IMR-90 (cell line): ENCODE data around the gene PDZD2. TPM values are rescaled to one million over a fixed set of nuclear protein-coding genes. Genes with fewer than 3 reads are reported as not detected.

Experiments used
- ATAC-seq: fragments of 200-7000 bp; cut with Tn5 transposase; 2 replicates; pipeline ENCODE4 v1.9.1; 2020; ENCODE audit warnings: low read depth, mild to moderate bottlenecking, moderate library complexity
- BruUV-seq: library from RNA; stranded (reverse); fragments of 400-500 nt; replicated peaks from 2 replicates; lab custom pipeline; 2021; lab: Mats Ljungman, UMichigan
- CTCF ChIA-PET: fragments of 300-600 bp; formaldehyde crosslinking; extraction: SDS; loops from one replicate; lab custom pipeline; 2021; ENCODE audit warnings: antibody characterized with exemption; lab: Yijun Ruan, JAX
- POLR2A ChIA-PET: fragments of 300-600 bp; sonication (Branson Sonifier 250); formaldehyde crosslinking; loops from one replicate; lab custom pipeline; 2022; ENCODE audit warnings: antibody characterized with exemption; ENCODE audit not compliant: unreplicated experiment; lab: Charles Lee
- DNase-seq: peaks from one replicate; pipeline ENCODE4 v3.0.0; 2013
- H2AFZ ChIP-seq: replicated peaks from 2 replicates; pipeline ENCODE3; 2013; ENCODE audit warnings: low read length, mild to moderate bottlenecking; ENCODE audit not compliant: poor library complexity
- H2AK5ac ChIP-seq: 2 replicates; pipeline ENCODE4 v1.6.1; 2013; ENCODE audit warnings: low read depth, low read length, inconsistent platforms
- H2AK9ac ChIP-seq: replicated peaks from 2 replicates; pipeline ENCODE3; 2013; ENCODE audit warnings: mild to moderate bottlenecking, low read depth, low read length, moderate library complexity; ENCODE audit not compliant: poor library complexity
- H2BK120ac ChIP-seq: 2 replicates; pipeline ENCODE4 v1.6.1; 2013; ENCODE audit warnings: low read depth, low read length, inconsistent platforms
- H2BK15ac ChIP-seq: 3 replicates; pipeline ENCODE4 v1.6.1; 2013; ENCODE audit warnings: low read depth, low read length, inconsistent platforms
- H2BK20ac ChIP-seq: 2 replicates; pipeline ENCODE4 v1.6.1; 2013; ENCODE audit warnings: low read depth, mild to moderate bottlenecking, inconsistent platforms, low read length, moderate library complexity
- H2BK5ac ChIP-seq: 2 replicates; pipeline ENCODE4 v1.6.1; 2013; ENCODE audit warnings: mild to moderate bottlenecking, low read depth, low read length, inconsistent platforms; ENCODE audit not compliant: poor library complexity, severe bottlenecking
- H3K14ac ChIP-seq: replicated peaks from 2 replicates; pipeline ENCODE4 v1.6.1; 2013; ENCODE audit warnings: low read depth, low read length, inconsistent platforms
- H3K18ac ChIP-seq: 2 replicates; pipeline ENCODE4 v1.6.1; 2013; ENCODE audit warnings: low read depth, low read length, control low read depth
- H3K23ac ChIP-seq: 2 replicates; pipeline ENCODE4 v1.6.1; 2013; ENCODE audit warnings: low read depth, low read length, inconsistent platforms
- H3K27ac ChIP-seq: 2 replicates; pipeline ENCODE4 v1.5.1; 2013; ENCODE audit warnings: mild to moderate bottlenecking, control low read depth, low read length; ENCODE audit not compliant: insufficient read depth
- H3K27me3 ChIP-seq: 2 replicates; pipeline ENCODE4 v1.6.1; 2013; ENCODE audit warnings: low read length; ENCODE audit not compliant: control insufficient read depth, insufficient read depth
- H3K36me3 ChIP-seq: 2 replicates; pipeline ENCODE4 v1.6.1; 2013; ENCODE audit warnings: low read length, mixed read lengths; ENCODE audit not compliant: control insufficient read depth, insufficient read depth
- H3K4ac ChIP-seq: 2 replicates; pipeline ENCODE4 v1.6.1; 2013; ENCODE audit warnings: low read depth, low read length, inconsistent platforms
- H3K4me1 ChIP-seq: 2 replicates; pipeline ENCODE4 v1.6.1; 2013; ENCODE audit warnings: low read length, mixed read lengths; ENCODE audit not compliant: control insufficient read depth, insufficient read depth
- H3K4me2 ChIP-seq: 2 replicates; pipeline ENCODE4 v1.6.1; 2013; ENCODE audit warnings: low read depth, mild to moderate bottlenecking, control low read depth, low read length, moderate library complexity
- H3K4me3 ChIP-seq: 2 replicates; pipeline ENCODE4 v1.5.1; 2013; ENCODE audit warnings: low read depth, mild to moderate bottlenecking, control low read depth, low read length, moderate library complexity; ENCODE audit not compliant: insufficient read depth
- H3K56ac ChIP-seq: 2 replicates; pipeline ENCODE4 v1.6.1; 2013; ENCODE audit warnings: low read length, inconsistent platforms; ENCODE audit not compliant: insufficient read depth; ENCODE audit errors: extremely low read depth
- H3K79me1 ChIP-seq, 2 experiments: 2 replicates each; pipeline ENCODE4 v1.6.1; 2013; ENCODE audit warnings: low read length in 2 of 2, inconsistent platforms in 1 of 2, low read depth in 1 of 2
- H3K9ac ChIP-seq: 2 replicates; pipeline ENCODE4 v1.6.1; 2013; ENCODE audit warnings: low read depth, low read length, control low read depth
- H3K9me1 ChIP-seq: 2 replicates; pipeline ENCODE4 v1.6.1; 2013; ENCODE audit warnings: low read length, inconsistent platforms; ENCODE audit not compliant: insufficient read depth
- H3K9me3 ChIP-seq: 2 replicates; pipeline ENCODE4 v1.6.1; 2013; ENCODE audit warnings: low read length; ENCODE audit not compliant: control insufficient read depth, insufficient read depth
- H4K20me1 ChIP-seq: 2 replicates; pipeline ENCODE4 v1.6.1; 2013; ENCODE audit warnings: low read length, inconsistent platforms; ENCODE audit not compliant: insufficient read depth
- H4K5ac ChIP-seq: 2 replicates; pipeline ENCODE4 v1.6.1; 2013; ENCODE audit warnings: mild to moderate bottlenecking, low read depth, low read length, control low read depth
- H4K8ac ChIP-seq, 2 experiments: 2 replicates each; pipeline ENCODE4 v1.6.1; 2013; ENCODE audit warnings: low read depth in 2 of 2, low read length in 2 of 2, control low read depth in 1 of 2, inconsistent platforms in 1 of 2
- H4K91ac ChIP-seq: 2 replicates; pipeline ENCODE4 v1.6.1; 2013; ENCODE audit warnings: low read depth, low read length, inconsistent platforms; ENCODE audit not compliant: insufficient read depth
- BHLHE40 ChIP-seq: fragments of 150-350 bp; IDR thresholded peaks from 2 replicates; pipeline ENCODE4 v1.6.1; 2016; ENCODE audit warnings: mild to moderate bottlenecking, low read depth, low read length
- MAFK ChIP-seq: IDR thresholded peaks from 2 replicates; pipeline ENCODE4 v1.6.1; 2012; ENCODE audit warnings: low read depth, low read length, improper control_type of control experiment
- MAZ ChIP-seq: IDR thresholded peaks from 2 replicates; pipeline ENCODE4 v1.6.1; 2012; ENCODE audit warnings: low read depth, mild to moderate bottlenecking, low read length, improper control_type of control experiment, moderate library complexity, borderline replicate concordance
- MXI1 ChIP-seq: IDR thresholded peaks from 2 replicates; pipeline ENCODE4 v1.6.1; 2012; ENCODE audit warnings: low read depth, mild to moderate bottlenecking, low read length, moderate library complexity, borderline replicate concordance
- NFE2L2 ChIP-seq: fragments of 150-350 bp; IDR thresholded peaks from 2 replicates; pipeline ENCODE4 v1.6.1; 2016; ENCODE audit warnings: low read depth, mild to moderate bottlenecking, low read length
- POLR2A ChIP-seq: IDR thresholded peaks from 2 replicates; pipeline ENCODE4 v1.6.1; 2012; ENCODE audit warnings: mild to moderate bottlenecking, low read depth, low read length
- RAD21 ChIP-seq: IDR thresholded peaks from 2 replicates; pipeline ENCODE4 v1.6.1; 2012; ENCODE audit warnings: low read length, improper control_type of control experiment
- RCOR1 ChIP-seq: IDR thresholded peaks from 2 replicates; pipeline ENCODE4 v1.6.1; 2012; ENCODE audit warnings: mild to moderate bottlenecking, low read length, improper control_type of control experiment; ENCODE audit not compliant: insufficient replicate concordance
- RFX5 ChIP-seq: IDR thresholded peaks from 2 replicates; pipeline ENCODE4 v1.8.0; 2012; ENCODE audit warnings: low read depth, mild to moderate bottlenecking, low read length, moderate library complexity
- WGBS, 2 experiments: methylation state at CpG; one replicate each; pipeline versions ENCODE4 v1.1.5 to v1.1.7; 2013; ENCODE audit warnings: missing lambda C conversion rate in 2 of 2; ENCODE audit not compliant: insufficient read length in 1 of 2; ENCODE audit errors: extremely low coverage in 2 of 2; 5-methylcytosine and 5-hydroxymethylcytosine counted together
- dilution Hi-C: fragments of 300-500 bp; cut with HindIII; formaldehyde crosslinking; loops from one replicate; pipeline ENCODE4 v1.14.3; 2018; ENCODE audit warnings: low sequenced_read_pairs; ENCODE audit not compliant: unreplicated experiment
- in situ Hi-C: fragments of 300-500 bp; cut with MboI; formaldehyde crosslinking; loops from 3 replicates; pipeline ENCODE4 v1.14.3; 2019; ENCODE audit warnings: low sequenced_read_pairs, inconsistent platforms, mixed read lengths
- intact Hi-C: fragments of 100-400 bp; cut with micrococcal nuclease; formaldehyde crosslinking; loops from 2 replicates; pipeline ENCODE4 v1.10.0; 2022
- polyA plus RNA-seq, 3 experiments: library from polyadenylated mRNA; depleted of rRNA; stranded (reverse); fragments of >200 nt; gene quantifications; 2 replicates each; pipeline ENCODE4 v1.2.3, GENCODE V29; 2012; ENCODE audit warnings: low replicate concordance in 1 of 3
- total RNA-seq: library from RNA; depleted of rRNA; stranded (reverse); fragments of >200 nt; gene quantifications from 2 replicates; pipeline ENCODE4 v1.2.3, GENCODE V29; 2012

Gene PDZD2
- total and polyA plus RNA-seq, 2 of the 4 experiments (the other 2 are of a cell fraction): under 0.01 to 0.02 TPM

GRCh38 chr5:31924005-31924404 is 285.1 kb downstream of the PDZD2 start:
- CTCF ChIA-PET: no interaction called here
- no peak overlapping the region for H2BK20ac ChIP-seq
- H3K4me3 ChIP-seq: no peak overlapping the region
- TF ChIP-seq RCOR1 (no peak), RAD21 (no peak), NFE2L2 (no peak), MAFK (no peak), BHLHE40 (no peak), MAZ (no peak), POLR2A (no peak), RFX5 (no peak), MXI1 (no peak)
- H2AFZ ChIP-seq: no peak overlapping the region
- no peak overlapping the region for H4K8ac ChIP-seq
- H3K4me2 ChIP-seq: no peak overlapping the region
- in situ Hi-C loops (loop anchor here (10.0 kb wide), 1 partner anchor 151 kb away; no protein-coding TSS in a partner anchor), dilution Hi-C loops (no loop called here), intact Hi-C loops (no loop called here)
- no peak overlapping the region for H3K14ac ChIP-seq
- H3K36me3 ChIP-seq: no peaks in the 10 kb centered on the region
- no peaks in the 10 kb centered on the region for H3K4me1 ChIP-seq
- no peak overlapping the region for H3K27ac ChIP-seq
- no peak overlapping the region for H4K5ac ChIP-seq
- H2BK15ac ChIP-seq: no peak overlapping the region
- no peak overlapping the region for H2BK5ac ChIP-seq
- ATAC-seq: no peak
- no peaks in the 10 kb centered on the region for H3K9me1 ChIP-seq
- 80% methylated on average over 2 of the region's 5 CpGs; no CpG with 5 or more reads in 1 of the 2 experiments for WGBS, 2 experiments
- H3K56ac ChIP-seq: no peak overlapping the region
- H2BK120ac ChIP-seq: no peak overlapping the region
- POLR2A ChIA-PET: no interaction called here
- H4K91ac ChIP-seq: no peak overlapping the region
- H4K20me1 ChIP-seq: no peaks in the 10 kb centered on the region
- no peak overlapping the region for H2AK5ac ChIP-seq
- H3K18ac ChIP-seq: no peak overlapping the region
- H3K79me1 ChIP-seq: no peaks in the 10 kb centered on the region
- no peak overlapping the region for H3K9ac ChIP-seq
- H3K9me3 ChIP-seq: no peaks in the 10 kb centered on the region
- no peak overlapping the region for H3K4ac ChIP-seq
- H3K27me3 ChIP-seq: peaks cover 17% of the 10 kb centered on the region
- no TSS peak for BruUV-seq
- DNase-seq: no peak
- no peak overlapping the region for H3K23ac ChIP-seq
- no peak overlapping the region for H2AK9ac ChIP-seq
